Sigmoid colon (tissue), 4 donors: ENCODE data around the gene DIP2C.

Experiments used
- EP300 ChIP-seq, 4 donors: sonication (generic); formaldehyde crosslinking; IDR thresholded peaks; one replicate each; pipeline ENCODE4 v1.6.1; 2017; ENCODE audit warnings: antibody characterized with exemption in 4 of 4
- POLR2A ChIP-seq, 2 donors: fragments of 450-650 bp; IDR thresholded peaks; one replicate each; pipeline ENCODE4 v1.6.1; 2016; ENCODE audit warnings: antibody characterized with exemption in 2 of 2, mild to moderate bottlenecking in 2 of 2, moderate library complexity in 2 of 2
- TF ChIP-seq, protein P1 (sequence below), 4 experiments: fragments of 450-650 bp in 3 of 4; fragments of 200-600 bp in 1 of 4; IDR thresholded peaks; one replicate each; pipeline ENCODE4 v1.5.1; 2016 to 2019; ENCODE audit warnings: antibody characterized with exemption in 4 of 4, mild to moderate bottlenecking in 3 of 4, moderate library complexity in 2 of 4

DNA sequence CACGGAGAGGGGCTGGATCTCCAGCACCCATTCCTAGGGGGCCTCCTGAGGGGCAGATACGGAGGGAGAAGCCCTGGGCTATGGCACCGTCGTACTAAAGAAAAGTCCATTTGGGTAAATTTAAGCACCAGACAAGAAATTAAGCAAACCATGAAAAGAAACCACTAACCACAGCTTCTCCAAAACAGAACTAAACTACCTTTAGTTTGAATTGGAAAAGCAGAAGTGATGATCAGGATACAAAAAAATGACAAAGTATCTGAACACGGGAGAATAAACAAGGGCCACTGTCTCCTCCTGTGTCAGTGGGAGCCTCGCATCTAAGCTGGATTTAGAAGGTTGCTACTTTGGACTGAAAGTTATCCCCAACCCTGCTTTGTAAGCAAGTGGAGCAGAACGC, 69.1 kb downstream of the DIP2C start:
- TF ChIP-seq, protein P1, sequence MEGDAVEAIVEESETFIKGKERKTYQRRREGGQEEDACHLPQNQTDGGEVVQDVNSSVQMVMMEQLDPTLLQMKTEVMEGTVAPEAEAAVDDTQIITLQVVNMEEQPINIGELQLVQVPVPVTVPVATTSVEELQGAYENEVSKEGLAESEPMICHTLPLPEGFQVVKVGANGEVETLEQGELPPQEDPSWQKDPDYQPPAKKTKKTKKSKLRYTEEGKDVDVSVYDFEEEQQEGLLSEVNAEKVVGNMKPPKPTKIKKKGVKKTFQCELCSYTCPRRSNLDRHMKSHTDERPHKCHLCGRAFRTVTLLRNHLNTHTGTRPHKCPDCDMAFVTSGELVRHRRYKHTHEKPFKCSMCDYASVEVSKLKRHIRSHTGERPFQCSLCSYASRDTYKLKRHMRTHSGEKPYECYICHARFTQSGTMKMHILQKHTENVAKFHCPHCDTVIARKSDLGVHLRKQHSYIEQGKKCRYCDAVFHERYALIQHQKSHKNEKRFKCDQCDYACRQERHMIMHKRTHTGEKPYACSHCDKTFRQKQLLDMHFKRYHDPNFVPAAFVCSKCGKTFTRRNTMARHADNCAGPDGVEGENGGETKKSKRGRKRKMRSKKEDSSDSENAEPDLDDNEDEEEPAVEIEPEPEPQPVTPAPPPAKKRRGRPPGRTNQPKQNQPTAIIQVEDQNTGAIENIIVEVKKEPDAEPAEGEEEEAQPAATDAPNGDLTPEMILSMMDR (IDR thresholded peaks at IDR 0.05): no peak
- TF ChIP-seq POLR2A (IDR thresholded peaks at IDR 0.05): no peak
- TF ChIP-seq EP300 (IDR thresholded peaks at IDR 0.05): no peak
